Stimulated activated CD8-positive, alpha-beta memory T cell treated with anti-CD3 and anti-CD28 coated beads, Interleukin-7, amount 100 ng/mL, for 4 hours (primary cell): ENCODE results near the gene CACNA1C.
"Not testable (repeated sequence)": the region's sequence is repeated elsewhere in the genome, so short reads cannot be mapped to it uniquely, and the experiment has no call there.

Source experiments
- DNase-seq, 2 donors: peaks; one replicate each; pipeline ENCODE4 v3.0.0-alpha.2; 2020; ENCODE audit warnings: low read depth in 2 of 2

The CACNA1C gene

GRCh38 chr12:2075508-2076195 lies 22.9 kb downstream of the CACNA1C start:
- DNase-seq: no peak

- DNase-seq: no peak
Measured at GRCh38 chr12:2076196-2076570, 23.4 kb downstream of the CACNA1C start.

DNA sequence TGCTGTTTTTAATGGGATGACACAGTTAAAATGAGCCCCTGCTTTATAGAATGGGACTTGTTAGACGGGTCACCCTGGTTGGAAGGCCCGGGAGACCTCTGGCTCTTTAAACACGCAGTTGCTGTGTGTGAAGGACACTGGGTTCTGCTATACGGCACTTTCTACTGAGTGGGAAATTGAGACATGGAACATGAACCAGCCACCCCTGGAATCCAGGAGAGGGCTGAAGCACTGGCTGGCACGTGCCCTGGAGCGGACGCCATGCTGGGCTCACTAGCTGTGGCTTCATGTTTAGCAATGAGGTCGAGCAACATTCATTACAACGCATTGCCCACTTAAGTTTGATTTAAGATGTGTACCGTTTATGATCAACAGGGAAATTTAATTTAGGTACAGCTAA lies 23.9 kb downstream of the CACNA1C start:
- DNase-seq: no peak

- no peak for DNase-seq
Measured at GRCh38 chr12:2080604-2081003, 27.8 kb downstream of the CACNA1C start.

- no peak for DNase-seq
Measured at GRCh38 chr12:2082321-2082720, 29.5 kb downstream of the CACNA1C start.

GRCh38 chr12:2083008-2083407 lies 30.2 kb downstream of the CACNA1C start:
- DNase-seq: no peak

- no peak for DNase-seq
Measured at GRCh38 chr12:2083561-2083960, 30.8 kb downstream of the CACNA1C start.

DNA sequence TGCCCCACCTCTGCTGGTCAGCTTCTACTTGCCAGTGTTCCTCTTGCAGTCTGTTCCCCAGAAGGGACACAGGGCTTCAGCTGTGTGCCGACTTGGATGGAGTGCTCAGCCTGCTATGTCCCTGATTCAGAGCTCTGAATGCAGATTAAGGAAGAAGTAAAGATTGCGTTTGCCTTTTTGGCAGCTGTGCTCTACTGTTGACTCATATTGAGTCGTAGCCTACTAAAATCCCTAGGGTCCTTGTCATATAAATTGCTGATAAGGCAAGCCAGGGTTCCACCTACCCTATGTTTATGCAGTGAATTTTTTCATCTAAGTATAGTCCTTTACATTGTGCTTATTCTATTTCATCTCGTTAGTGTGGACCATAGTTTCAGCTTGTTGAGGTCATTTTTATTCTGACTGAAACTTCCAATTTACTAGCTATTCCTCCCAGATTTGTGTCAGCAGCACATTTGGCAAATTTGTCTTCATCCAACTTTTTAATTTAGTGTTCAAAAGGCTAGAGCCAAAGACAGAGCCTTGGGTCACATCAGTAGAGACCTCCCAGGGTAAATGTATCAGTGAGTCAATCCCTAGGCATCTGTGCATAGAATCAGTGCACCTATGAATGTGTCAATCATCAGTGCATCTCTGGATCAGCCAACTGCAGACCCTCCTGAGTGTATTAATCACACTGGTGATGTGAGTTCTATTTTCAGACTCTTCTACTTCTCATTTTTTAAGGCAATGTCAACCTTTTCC lies 31.9 kb downstream of the CACNA1C start:
- DNase-seq: no peak

GRCh38 chr12:2092354-2092753 lies 39.6 kb downstream of the CACNA1C start:
- DNase-seq: no peak

GRCh38 chr12:2092890-2093289 lies 40.1 kb downstream of the CACNA1C start:
- no peak for DNase-seq

GRCh38 chr12:2094597-2094996 lies 41.8 kb downstream of the CACNA1C start:
- no peak for DNase-seq

DNA sequence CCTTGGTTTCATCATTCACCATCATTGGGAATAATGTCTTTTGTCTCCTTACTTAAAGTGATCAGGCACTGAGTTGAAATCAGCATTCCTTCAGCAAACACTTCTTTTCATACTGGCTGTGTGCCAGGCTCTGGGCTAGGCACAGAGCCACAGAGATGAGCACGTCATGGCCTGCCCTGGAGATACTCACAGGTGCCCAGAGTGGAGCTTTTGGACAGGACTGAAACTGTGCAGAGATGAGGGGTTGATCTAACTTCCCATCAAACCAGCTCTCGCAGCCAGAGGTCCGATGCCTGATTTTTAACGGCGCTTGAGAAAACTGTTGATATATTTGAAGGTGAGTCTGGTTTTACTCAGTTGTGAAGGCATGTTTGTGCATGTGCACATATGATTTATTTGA lies 43.1 kb downstream of the CACNA1C start:
- no peak for DNase-seq

GRCh38 chr12:2097617-2098016 lies 44.8 kb downstream of the CACNA1C start:
- no peak for DNase-seq

- DNase-seq: no peak
Measured at GRCh38 chr12:2098852-2099251, 46.1 kb downstream of the CACNA1C start.

DNA sequence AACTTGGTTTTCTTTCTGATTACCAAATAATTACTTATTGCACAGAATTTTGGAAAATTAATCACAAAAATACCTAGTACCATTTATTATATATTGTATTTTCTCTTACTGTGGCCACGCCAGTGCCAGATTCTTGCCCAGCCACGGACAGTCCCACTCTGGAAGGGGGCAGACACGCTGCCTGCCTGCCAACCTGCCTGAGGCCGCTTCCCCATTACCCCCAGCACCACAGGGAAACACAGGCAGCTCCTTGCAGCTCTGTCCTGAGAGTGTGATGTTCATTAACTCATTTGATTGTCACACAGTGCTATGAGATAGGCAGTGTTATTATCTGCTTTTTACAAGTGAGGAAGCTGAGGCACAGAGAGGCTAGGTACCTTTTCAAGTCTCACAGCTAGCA lies 46.8 kb downstream of the CACNA1C start:
- DNase-seq: no peak

- no peak for DNase-seq
Measured at GRCh38 chr12:2101359-2101758, 48.6 kb downstream of the CACNA1C start.

- DNase-seq: no peak
Measured at GRCh38 chr12:2101771-2102170, 49.0 kb downstream of the CACNA1C start.

GRCh38 chr12:2102736-2103135 lies 49.9 kb downstream of the CACNA1C start:
- not testable (repeated sequence) for DNase-seq

GRCh38 chr12:2105387-2105786 lies 52.6 kb downstream of the CACNA1C start:
- not testable (repeated sequence) for DNase-seq

- DNase-seq: no peak
Measured at GRCh38 chr12:2108166-2108565, 55.4 kb downstream of the CACNA1C start.

DNA sequence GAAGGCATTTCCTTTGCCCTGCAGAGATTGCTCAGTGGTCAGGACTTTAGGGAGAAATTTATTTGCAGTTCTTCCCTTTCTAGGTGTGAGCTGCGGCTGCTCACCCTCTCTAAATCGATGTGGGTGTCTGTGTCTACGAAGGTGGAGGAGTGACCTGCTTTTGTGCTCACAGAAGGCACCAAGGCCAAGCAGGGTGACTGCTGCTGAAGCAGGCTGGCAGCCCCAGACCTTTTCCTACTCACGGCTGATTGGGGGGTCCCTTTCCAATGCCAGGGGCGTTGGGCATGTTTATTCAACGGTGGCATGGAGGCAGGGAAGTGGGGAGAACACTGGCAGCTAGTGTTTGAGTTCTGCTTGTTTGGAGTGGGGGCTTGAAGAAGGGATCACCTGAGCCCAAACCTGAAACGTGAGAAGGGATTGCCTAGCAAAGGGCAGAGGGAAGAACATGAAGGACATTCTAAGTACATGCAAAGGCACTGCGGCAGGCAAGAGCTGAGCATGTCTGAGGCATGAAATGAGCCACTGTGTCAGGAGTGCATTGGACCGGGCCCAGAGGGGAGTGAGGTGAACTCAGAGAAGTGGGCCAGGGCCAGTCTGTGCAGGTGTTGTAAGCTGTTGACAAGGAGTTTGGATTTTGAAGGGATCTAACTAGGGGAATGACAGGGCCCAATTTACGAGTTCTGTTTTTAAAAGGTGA lies 56.3 kb downstream of the CACNA1C start:
- DNase-seq: no peak

DNA sequence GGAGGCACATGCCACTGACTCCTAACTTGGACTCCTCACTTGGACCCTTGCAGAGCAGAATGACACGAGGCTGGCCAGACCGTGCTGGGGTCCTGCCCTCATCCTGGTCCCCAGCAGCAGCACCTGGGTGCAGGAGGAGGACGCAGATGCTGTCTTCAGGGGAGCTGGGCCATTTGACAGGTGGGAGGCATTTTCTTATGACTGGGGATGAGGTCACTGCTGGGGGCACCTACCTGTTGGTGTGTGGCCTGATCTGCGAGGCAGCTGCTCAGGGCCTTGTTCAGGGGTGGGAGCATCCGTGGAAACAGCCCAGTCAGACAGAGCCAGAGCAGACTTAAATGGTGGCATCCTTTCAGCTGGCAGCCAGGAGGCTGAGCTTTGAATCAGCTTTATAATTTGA lies 57.3 kb downstream of the CACNA1C start:
- DNase-seq: no peak
